ENCODE measurements around the gene FASTK. TPM values are rescaled to one million over a fixed set of nuclear protein-coding genes. Genes with fewer than 3 reads are reported as not detected.

Gene FASTK
- total and polyA plus RNA-seq, 3 donors from 2014 or later, result 60.3 to 124 (median 114) TPM

GRCh38 chr7:151065516-151065915 is 15.1 kb downstream of the FASTK start:
- Histone ChIP-seq H3K4me1 (peaks cover 31% of the 10 kb centered on the region), H3K27me3 (no peaks in the 10 kb centered on the region), H3K9me3 (no peaks in the 10 kb centered on the region), H3K36me3 (ENCODE audit: low read depth, missing control alignments) (no peaks in the 10 kb centered on the region), H3K4me3 (no peak overlapping the region), H3K27ac (no peak overlapping the region)
- TF ChIP-seq CTCF (IDR thresholded peaks at IDR 0.05) (no peak), POLR2A (IDR thresholded peaks at IDR 0.05) (no peak)
- intact Hi-C loops (cut with DNase I; ENCODE audit: low total_unique reads), result no loop called here
- WGBS, 2 donors, result 72 to 86% methylated on average over 13 to 14 of the region's 14 CpGs
- no peak for DNase-seq

- intact Hi-C loops (cut with DNase I; ENCODE audit: low total_unique reads), result no loop called here
- H3K4me1 ChIP-seq, result peaks cover 32% of the 10 kb centered on the region
- DNase-seq, result no peak
- H3K27me3 ChIP-seq, result no peaks in the 10 kb centered on the region
- WGBS, 2 donors, result 82 to 94% methylated on average over 5 to 6 of the region's 6 CpGs
- no peak overlapping the region for H3K27ac ChIP-seq
- H3K36me3 ChIP-seq (ENCODE audit: low read depth, missing control alignments), result no peaks in the 10 kb centered on the region
- no peak overlapping the region for H3K4me3 ChIP-seq
- no peaks in the 10 kb centered on the region for H3K9me3 ChIP-seq
- TF ChIP-seq CTCF (IDR thresholded peaks at IDR 0.05) (no peak), POLR2A (IDR thresholded peaks at IDR 0.05) (no peak)
Measured at GRCh38 chr7:151064993-151065392, 15.6 kb downstream of the FASTK start.

- Histone ChIP-seq H3K9me3 (no peaks in the 10 kb centered on the region), H3K36me3 (ENCODE audit: low read depth, missing control alignments) (no peaks in the 10 kb centered on the region), H3K27ac (no peak overlapping the region), H3K27me3 (no peaks in the 10 kb centered on the region), H3K4me1 (peaks cover 32% of the 10 kb centered on the region), H3K4me3 (no peak overlapping the region)
- WGBS, 2 donors, result 89 to 97% methylated on average over 13 to 18 of the region's 18 CpGs
- no peak for TF ChIP-seq POLR2A (IDR thresholded peaks at IDR 0.05)
- TF ChIP-seq CTCF (IDR thresholded peaks at IDR 0.05), result no peak
- intact Hi-C loops (cut with DNase I; ENCODE audit: low total_unique reads), result no loop called here
- no peak for DNase-seq
Measured at GRCh38 chr7:151064454-151064853, 16.2 kb downstream of the FASTK start.

- H3K4me3 ChIP-seq, result peak overlapping the region in 1 of 2 donors; percentile 20
- 10 to 44% methylated on average over 5 to 11 of the region's 11 CpGs for WGBS, 2 donors
- H3K9me3 ChIP-seq, result no peaks in the 10 kb centered on the region
- TF ChIP-seq CTCF (IDR thresholded peaks at IDR 0.05), result no peak
- peaks cover 39% of the 10 kb centered on the region for H3K4me1 ChIP-seq
- intact Hi-C loops (cut with DNase I; ENCODE audit: low total_unique reads), result no loop called here
- DNase-seq, result peak; percentile 80
- no peaks in the 10 kb centered on the region for H3K36me3 ChIP-seq (ENCODE audit: low read depth, missing control alignments)
- no peaks in the 10 kb centered on the region for H3K27me3 ChIP-seq
- H3K27ac ChIP-seq, result peak overlapping the region; percentile 41 to 55
Measured at GRCh38 chr7:151063212-151063561, 17.4 kb downstream of the FASTK start.

- TF ChIP-seq CTCF (IDR thresholded peaks at IDR 0.05) (no peak), POLR2A (IDR thresholded peaks at IDR 0.05) (no peak)
- peaks cover 39% of the 10 kb centered on the region for H3K4me1 ChIP-seq
- H3K4me3 ChIP-seq, result peak overlapping the region in 1 of 2 donors; percentile 20
- WGBS, 2 donors, result 35 to 44% methylated on average over 25 to 34 of the region's 43 CpGs
- peak overlapping the region; percentile 41 to 55 for H3K27ac ChIP-seq
- H3K36me3 ChIP-seq (ENCODE audit: low read depth, missing control alignments), result no peaks in the 10 kb centered on the region
- no peaks in the 10 kb centered on the region for H3K27me3 ChIP-seq
- peak; percentile 77 for DNase-seq
- intact Hi-C loops (cut with DNase I; ENCODE audit: low total_unique reads), result no loop called here
- no peaks in the 10 kb centered on the region for H3K9me3 ChIP-seq
Measured at GRCh38 chr7:151062399-151063211, 18.0 kb downstream of the FASTK start.

All from testis (tissue), 3 donors.